ENCODE data around the gene ARHGAP45. TPM values are rescaled to one million over a fixed set of nuclear protein-coding genes. Genes with fewer than 3 reads are reported as not detected.
A peak's percentile ranks its signal among the peaks of the same experiment; 100 is the strongest.

Gene ARHGAP45
- total RNA-seq, 4 donors from 2014 or later, result 82.6 to 187 (median 118) TPM

DNA sequence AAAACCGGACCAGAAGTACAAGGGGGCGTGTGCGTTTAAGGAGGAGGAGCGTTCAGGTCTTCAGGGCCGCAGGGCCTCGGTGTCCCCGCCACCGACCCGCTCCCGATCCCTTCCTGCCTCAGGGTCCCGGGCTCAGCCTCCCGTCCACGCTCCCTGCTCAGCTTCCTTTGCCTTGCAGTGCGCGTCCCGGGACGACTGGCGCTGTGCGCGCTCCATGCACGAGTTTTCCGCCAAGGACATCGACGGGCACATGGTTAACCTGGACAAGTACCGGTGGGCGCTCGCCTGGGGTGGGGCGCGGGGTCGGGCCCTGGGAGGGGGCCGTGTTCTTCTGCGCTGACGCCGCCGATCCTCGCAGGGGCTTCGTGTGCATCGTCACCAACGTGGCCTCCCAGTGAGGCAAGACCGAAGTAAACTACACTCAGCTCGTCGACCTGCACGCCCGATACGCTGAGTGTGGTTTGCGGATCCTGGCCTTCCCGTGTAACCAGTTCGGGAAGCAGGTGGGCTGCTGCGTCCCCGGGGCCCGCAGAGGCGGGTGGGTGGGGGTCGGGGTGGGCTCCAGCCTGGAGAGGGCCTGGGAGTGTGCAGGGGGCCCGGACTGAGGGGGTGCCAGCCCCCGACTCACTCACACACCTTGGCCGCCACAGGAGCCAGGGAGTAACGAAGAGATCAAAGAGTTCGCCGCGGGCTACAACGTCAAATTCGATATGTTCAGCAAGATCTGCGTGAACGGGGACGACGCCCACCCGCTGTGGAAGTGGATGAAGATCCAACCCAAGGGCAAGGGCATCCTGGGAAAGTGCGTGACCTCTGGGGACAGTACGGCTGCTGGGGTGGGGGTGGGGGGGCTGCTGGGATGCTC lies 38.3 kb downstream of the ARHGAP45 start:
- H3K9me3 ChIP-seq, result no peaks in the 10 kb centered on the region
- H3K27ac ChIP-seq, result peak overlapping the region; percentile 98 to 100 (median 100)
- TF ChIP-seq POLR2A (IDR thresholded peaks at IDR 0.05), result no peak
- TF ChIP-seq, protein P1, sequence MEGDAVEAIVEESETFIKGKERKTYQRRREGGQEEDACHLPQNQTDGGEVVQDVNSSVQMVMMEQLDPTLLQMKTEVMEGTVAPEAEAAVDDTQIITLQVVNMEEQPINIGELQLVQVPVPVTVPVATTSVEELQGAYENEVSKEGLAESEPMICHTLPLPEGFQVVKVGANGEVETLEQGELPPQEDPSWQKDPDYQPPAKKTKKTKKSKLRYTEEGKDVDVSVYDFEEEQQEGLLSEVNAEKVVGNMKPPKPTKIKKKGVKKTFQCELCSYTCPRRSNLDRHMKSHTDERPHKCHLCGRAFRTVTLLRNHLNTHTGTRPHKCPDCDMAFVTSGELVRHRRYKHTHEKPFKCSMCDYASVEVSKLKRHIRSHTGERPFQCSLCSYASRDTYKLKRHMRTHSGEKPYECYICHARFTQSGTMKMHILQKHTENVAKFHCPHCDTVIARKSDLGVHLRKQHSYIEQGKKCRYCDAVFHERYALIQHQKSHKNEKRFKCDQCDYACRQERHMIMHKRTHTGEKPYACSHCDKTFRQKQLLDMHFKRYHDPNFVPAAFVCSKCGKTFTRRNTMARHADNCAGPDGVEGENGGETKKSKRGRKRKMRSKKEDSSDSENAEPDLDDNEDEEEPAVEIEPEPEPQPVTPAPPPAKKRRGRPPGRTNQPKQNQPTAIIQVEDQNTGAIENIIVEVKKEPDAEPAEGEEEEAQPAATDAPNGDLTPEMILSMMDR (IDR thresholded peaks at IDR 0.05), result no peak
- peaks cover 0 to 50% (median 0%) of the 10 kb centered on the region in 3 donors for H3K36me3 ChIP-seq
- peaks cover 4 to 63% (median 31%) of the 10 kb centered on the region in 4 donors for H3K4me1 ChIP-seq
- H3K4me3 ChIP-seq, result peak overlapping the region; percentile 94 to 97 (median 95)
- no peak for DNase-seq
- H3K27me3 ChIP-seq, result no peaks in the 10 kb centered on the region

DNA sequence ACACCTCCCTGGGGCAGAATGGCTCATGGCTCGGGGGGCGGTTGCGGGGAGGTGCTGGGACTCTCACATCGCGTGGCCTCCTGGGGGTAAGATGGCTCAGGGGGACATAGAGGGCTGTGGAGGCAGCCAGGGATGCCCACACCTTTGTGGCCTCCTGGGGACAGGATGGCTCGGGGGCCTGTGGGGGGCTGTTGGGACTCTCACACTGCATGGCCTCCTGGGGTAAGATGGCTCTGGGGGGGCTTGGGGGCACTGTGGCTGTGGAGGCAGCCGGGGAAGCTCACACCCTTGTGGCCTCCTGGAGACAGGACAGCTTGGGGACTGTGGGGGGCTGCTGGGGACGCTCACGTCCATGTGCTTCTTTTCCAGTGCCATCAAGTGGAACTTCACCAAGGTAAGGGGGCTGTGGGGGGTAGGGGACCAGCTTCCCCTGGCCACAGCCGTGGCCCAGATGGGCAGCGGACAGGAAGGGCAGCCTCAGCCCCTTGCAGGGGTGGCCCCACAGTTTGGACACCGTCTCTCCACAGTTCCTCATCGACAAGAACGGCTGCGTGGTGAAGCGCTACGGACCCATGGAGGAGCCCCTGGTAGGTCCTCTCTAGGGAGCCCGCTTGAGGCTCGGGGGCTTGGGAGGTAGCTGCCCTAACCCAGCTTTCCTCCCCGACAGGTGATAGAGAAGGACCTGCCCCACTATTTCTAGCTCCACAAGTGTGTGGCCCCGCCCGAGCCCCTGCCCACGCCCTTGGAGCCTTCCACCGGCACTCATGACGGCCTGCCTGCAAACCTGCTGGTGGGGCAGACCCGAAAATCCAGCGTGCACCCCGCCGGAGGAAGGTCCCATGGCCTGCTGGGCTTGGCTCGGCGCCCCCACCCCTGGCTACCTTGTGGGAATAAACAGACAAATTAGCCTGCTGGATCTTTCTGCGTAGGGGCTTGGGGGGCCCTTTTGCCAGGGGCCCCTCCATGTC lies 39.2 kb downstream of the ARHGAP45 start:
- no peak for DNase-seq
- TF ChIP-seq, protein P1 (IDR thresholded peaks at IDR 0.05), result no peak
- TF ChIP-seq POLR2A (IDR thresholded peaks at IDR 0.05), result no peak
- Histone ChIP-seq H3K4me3 (peak overlapping the region in 1 of 4 donors; percentile 94), H3K36me3 (peaks cover 0 to 60% (median 0%) of the 10 kb centered on the region in 3 donors), H3K27ac (peak overlapping the region in 2 of 4 donors; percentile 14 to 98), H3K27me3 (no peaks in the 10 kb centered on the region), H3K4me1 (peaks cover 4 to 54% (median 27%) of the 10 kb centered on the region in 4 donors), H3K9me3 (no peaks in the 10 kb centered on the region)

DNA sequence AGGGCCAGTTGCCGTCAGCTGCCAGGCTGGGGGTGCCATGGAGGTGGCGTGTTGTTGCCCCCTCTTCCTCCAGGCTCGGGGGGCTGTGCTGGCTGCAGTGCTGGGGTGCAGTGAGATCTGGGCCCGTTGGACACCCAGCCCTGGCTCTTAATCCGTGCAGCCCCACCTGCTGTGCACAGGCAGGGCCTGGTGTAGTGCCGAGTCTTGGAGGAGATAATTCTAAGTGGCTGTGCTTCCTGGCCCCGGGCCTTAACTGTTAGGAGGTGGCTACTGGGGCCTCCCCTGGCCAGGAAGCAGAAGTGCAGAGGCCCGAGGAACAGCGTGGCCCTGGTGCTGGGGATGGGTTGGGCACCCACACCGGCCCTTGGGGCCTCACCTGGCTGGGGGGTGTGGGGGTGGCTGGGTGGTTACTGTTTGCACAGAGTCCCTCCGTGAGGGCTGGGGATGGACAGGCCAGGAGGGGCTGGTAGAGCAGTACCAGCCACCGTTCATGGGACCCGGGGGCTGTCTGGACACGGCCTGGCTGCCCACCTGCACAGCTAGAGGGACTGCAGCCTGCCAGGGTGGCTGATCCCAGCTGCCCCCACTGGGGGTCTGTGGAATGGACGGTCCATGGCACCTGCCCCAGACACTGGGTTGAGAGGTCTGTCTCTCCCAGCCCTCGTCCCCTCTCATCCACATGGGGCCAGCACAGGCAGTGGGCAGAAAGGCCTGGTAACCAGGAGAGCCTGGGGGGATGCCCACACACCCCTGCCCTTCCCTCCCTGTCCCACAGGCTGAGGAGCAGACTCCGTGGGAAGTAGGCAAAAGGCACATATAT lies 40.1 kb downstream of the ARHGAP45 start:
- H3K4me3 ChIP-seq, result no peak overlapping the region
- peaks cover 4 to 45% (median 21%) of the 10 kb centered on the region in 4 donors for H3K4me1 ChIP-seq
- no peak for DNase-seq
- TF ChIP-seq, protein P1 (IDR thresholded peaks at IDR 0.05), result peak in 3 of 6 experiments; percentile 22 to 29 (median 28)
- TF ChIP-seq POLR2A (IDR thresholded peaks at IDR 0.05), result no peak
- no peaks in the 10 kb centered on the region for H3K27me3 ChIP-seq
- H3K36me3 ChIP-seq, result peaks cover 0 to 68% (median 0%) of the 10 kb centered on the region in 3 donors
- peak overlapping the region in 3 of 4 donors; percentile 14 to 52 (median 17) for H3K27ac ChIP-seq
- H3K9me3 ChIP-seq, result no peaks in the 10 kb centered on the region

DNA sequence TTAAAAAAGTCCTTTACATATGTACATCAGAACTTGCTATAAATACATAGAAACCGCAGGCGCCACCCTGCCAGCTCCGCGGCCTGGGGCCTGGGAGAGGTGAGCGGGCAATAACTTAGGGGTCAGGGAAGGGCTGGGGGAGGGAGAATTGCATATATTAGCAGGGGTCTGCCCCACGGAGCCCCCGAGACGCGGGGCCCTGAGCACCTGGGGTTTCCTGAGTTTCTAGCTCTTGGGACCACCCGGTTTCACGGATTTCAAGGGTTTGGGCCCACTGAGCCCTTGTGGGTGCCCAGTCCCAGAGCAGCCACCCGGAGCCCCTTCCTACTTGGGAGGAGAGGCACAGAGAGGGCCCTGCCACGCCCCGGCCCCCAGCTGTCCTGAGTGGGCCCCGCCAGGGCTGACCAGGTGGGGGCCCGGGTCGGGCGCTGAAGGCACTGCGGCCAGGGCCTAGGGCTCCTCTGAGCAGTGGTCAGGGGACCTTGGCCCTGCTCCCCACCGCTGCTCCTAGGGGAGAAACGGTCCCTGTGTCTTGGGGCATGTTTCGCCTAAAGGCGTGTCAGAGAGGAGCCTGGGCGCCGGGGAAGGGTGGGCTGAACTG lies 40.8 kb downstream of the ARHGAP45 start:
- Histone ChIP-seq H3K27me3 (no peaks in the 10 kb centered on the region), H3K27ac (peak overlapping the region in 2 of 4 donors; percentile 17 to 52), H3K4me1 (peaks cover under 1 to 43% (median 16%) of the 10 kb centered on the region in 4 donors), H3K36me3 (peaks cover 0 to 74% (median 0%) of the 10 kb centered on the region in 3 donors), H3K9me3 (no peaks in the 10 kb centered on the region), H3K4me3 (no peak overlapping the region)
- TF ChIP-seq POLR2A (IDR thresholded peaks at IDR 0.05), result no peak
- TF ChIP-seq, protein P1 (IDR thresholded peaks at IDR 0.05), result no peak
- DNase-seq, result no peak

Measured in Peyer's patch (tissue), 4 donors.